Spinal cord (tissue), 10 donors: ENCODE data around the gene CDC42BPA. TPM values are rescaled to one million over a fixed set of nuclear protein-coding genes. Genes with fewer than 3 reads are reported as not detected.

Experiments used
- DNase-seq, 6 donors: peaks; one replicate each; pipeline versions ENCODE4 v3.0.0 to v3.0.0-alpha.2; 2013 to 2015; ENCODE audit warnings: low spot score in 6 of 6, low read depth in 4 of 6
- H3K27ac ChIP-seq: one replicate; pipeline ENCODE4 v1.5.1; 2013; ENCODE audit warnings: low read depth, low read length, control low read depth
- H3K27me3 ChIP-seq: one replicate; pipeline ENCODE4 v1.6.1; 2013; ENCODE audit warnings: low read length; ENCODE audit not compliant: control insufficient read depth, insufficient read depth
- H3K36me3 ChIP-seq: one replicate; pipeline ENCODE4 v1.6.1; 2013; ENCODE audit warnings: low read length; ENCODE audit not compliant: control insufficient read depth, insufficient read depth
- H3K4me1 ChIP-seq: one replicate; pipeline ENCODE4 v1.6.1; 2013; ENCODE audit warnings: low read length; ENCODE audit not compliant: control insufficient read depth, insufficient read depth
- H3K4me3 ChIP-seq: one replicate; pipeline ENCODE4 v1.5.1; 2013; ENCODE audit warnings: low read depth, low read length, control low read depth
- H3K9me3 ChIP-seq: one replicate; pipeline ENCODE4 v1.6.1; 2013; ENCODE audit warnings: low read length; ENCODE audit not compliant: control insufficient read depth, insufficient read depth
- WGBS: methylation state at CpG from one replicate; pipeline ENCODE4 v1.1.5; 2013; ENCODE audit warnings: missing lambda C conversion rate; ENCODE audit not compliant: insufficient coverage; 5-methylcytosine and 5-hydroxymethylcytosine counted together
- polyA plus RNA-seq, 2 donors: library from polyadenylated mRNA; unstranded; fragments of 120-200 nt; gene quantifications; one replicate each; pipeline ENCODE4 v1.2.1, GENCODE V29; 2013; ENCODE audit not compliant: insufficient read length in 2 of 2
- total RNA-seq, 2 donors: library from RNA; depleted of rRNA in 1 of 2; stranded (reverse); fragments of 120-200 nt in 1 of 2; fragments of >200 nt in 1 of 2; gene quantifications; one replicate each; pipeline versions ENCODE4 v1.2.3 to v1.2.4, GENCODE V29; 2013 to 2014
- donor health status: healthy.

Gene CDC42BPA
- total and polyA plus RNA-seq, 4 donors, result 44.5 to 129 (median 55.0) TPM

GRCh38 chr1:227311389-227312001 lies 6.8 kb downstream of the CDC42BPA start:
- Histone ChIP-seq H3K27ac (no peak overlapping the region), H3K4me3 (no peak overlapping the region), H3K4me1 (no peaks in the 10 kb centered on the region), H3K9me3 (no peaks in the 10 kb centered on the region), H3K36me3 (no peaks in the 10 kb centered on the region), H3K27me3 (no peaks in the 10 kb centered on the region)
- 50% methylated on average over 1 of the region's 4 CpGs for WGBS
- no peak for DNase-seq

- Histone ChIP-seq H3K27me3 (no peaks in the 10 kb centered on the region), H3K9me3 (no peaks in the 10 kb centered on the region), H3K4me1 (no peaks in the 10 kb centered on the region), H3K27ac (no peak overlapping the region), H3K4me3 (no peak overlapping the region), H3K36me3 (no peaks in the 10 kb centered on the region)
- no CpG with 5 or more reads among the region's 6 CpGs for WGBS
- no peak for DNase-seq
Measured at GRCh38 chr1:227308367-227309336, 9.6 kb downstream of the CDC42BPA start.

GRCh38 chr1:227306689-227307088 lies 11.6 kb downstream of the CDC42BPA start:
- no CpG with 5 or more reads among the region's 3 CpGs for WGBS
- H3K27me3 ChIP-seq, result no peaks in the 10 kb centered on the region
- no peak overlapping the region for H3K27ac ChIP-seq
- DNase-seq, result no peak
- H3K36me3 ChIP-seq, result no peaks in the 10 kb centered on the region
- no peak overlapping the region for H3K4me3 ChIP-seq
- no peaks in the 10 kb centered on the region for H3K4me1 ChIP-seq
- no peaks in the 10 kb centered on the region for H3K9me3 ChIP-seq

- H3K27ac ChIP-seq, result no peak overlapping the region
- H3K36me3 ChIP-seq, result no peaks in the 10 kb centered on the region
- no CpG with 5 or more reads among the region's 6 CpGs for WGBS
- H3K4me1 ChIP-seq, result no peaks in the 10 kb centered on the region
- no peaks in the 10 kb centered on the region for H3K9me3 ChIP-seq
- H3K4me3 ChIP-seq, result no peak overlapping the region
- DNase-seq, result no peak
- H3K27me3 ChIP-seq, result no peaks in the 10 kb centered on the region
Measured at GRCh38 chr1:227305894-227306626, 12.2 kb downstream of the CDC42BPA start.

GRCh38 chr1:227304665-227305064 lies 13.6 kb downstream of the CDC42BPA start:
- H3K4me3 ChIP-seq, result no peak overlapping the region
- H3K27ac ChIP-seq, result no peak overlapping the region
- DNase-seq, result no peak

GRCh38 chr1:227303662-227304061 lies 14.6 kb downstream of the CDC42BPA start:
- no peak for DNase-seq
- Histone ChIP-seq H3K4me3 (no peak overlapping the region), H3K9me3 (no peaks in the 10 kb centered on the region), H3K4me1 (no peaks in the 10 kb centered on the region), H3K36me3 (no peaks in the 10 kb centered on the region), H3K27me3 (no peaks in the 10 kb centered on the region), H3K27ac (no peak overlapping the region)

More at GRCh38 chr1:227304665-227305064, 13.6 kb downstream of the CDC42BPA start:
- no peaks in the 10 kb centered on the region for H3K36me3 ChIP-seq
- H3K27me3 ChIP-seq, result no peaks in the 10 kb centered on the region
- H3K9me3 ChIP-seq, result no peaks in the 10 kb centered on the region
- H3K4me1 ChIP-seq, result no peaks in the 10 kb centered on the region

GRCh38 chr1:227300682-227301081 lies 17.6 kb downstream of the CDC42BPA start:
- WGBS, result 100% methylated on average over 4 of the region's 7 CpGs
- no peaks in the 10 kb centered on the region for H3K27me3 ChIP-seq
- DNase-seq, result no peak
- H3K36me3 ChIP-seq, result no peaks in the 10 kb centered on the region
- H3K9me3 ChIP-seq, result no peaks in the 10 kb centered on the region
- no peak overlapping the region for H3K27ac ChIP-seq
- H3K4me1 ChIP-seq, result no peaks in the 10 kb centered on the region
- no peak overlapping the region for H3K4me3 ChIP-seq

- Histone ChIP-seq H3K27me3 (no peaks in the 10 kb centered on the region), H3K27ac (no peak overlapping the region), H3K36me3 (no peaks in the 10 kb centered on the region), H3K9me3 (no peaks in the 10 kb centered on the region), H3K4me3 (no peak overlapping the region), H3K4me1 (no peaks in the 10 kb centered on the region)
- no peak for DNase-seq
- WGBS, result no CpG with 5 or more reads among the region's 4 CpGs
Measured at GRCh38 chr1:227299688-227300087, 18.6 kb downstream of the CDC42BPA start.

GRCh38 chr1:227299241-227299627 lies 19.1 kb downstream of the CDC42BPA start:
- Histone ChIP-seq H3K27ac (no peak overlapping the region), H3K4me3 (no peak overlapping the region), H3K4me1 (no peaks in the 10 kb centered on the region), H3K9me3 (no peaks in the 10 kb centered on the region), H3K36me3 (no peaks in the 10 kb centered on the region), H3K27me3 (no peaks in the 10 kb centered on the region)
- no peak for DNase-seq
